ENCODE results near the gene VMP1. TPM values are rescaled to one million over a fixed set of nuclear protein-coding genes. Genes with fewer than 3 reads are reported as not detected.

Gene VMP1
- total and polyA plus RNA-seq, 2 of the 13 experiments (the other 11 are each of a cell fraction or from before 2014, with no cell fraction given), result 186 to 271 TPM

GRCh38 chr17:59837308-59838051 lies 130.0 kb downstream of the VMP1 start (continued):
- TF ChIP-seq PRDM10 (CRISPR knock-in tag; IDR thresholded peaks at IDR 0.05; ENCODE audit: low read depth), result peak; percentile 89; the same call in 1 of the 2 replicates
- TF ChIP-seq ZNF367 (CRISPR knock-in tag; IDR thresholded peaks at IDR 0.05; ENCODE audit: borderline replicate concordance), result no peak
- TF ChIP-seq ZSCAN5A (CRISPR knock-in tag; IDR thresholded peaks at IDR 0.05; ENCODE audit: borderline replicate concordance), result no peak
- peak; percentile 69 for TF ChIP-seq NFIC (IDR thresholded peaks at IDR 0.05; ENCODE audit: low read length)
- TF ChIP-seq ZSCAN30 (CRISPR knock-in tag; IDR thresholded peaks at IDR 0.05), result no peak
- TF ChIP-seq ZKSCAN8 (CRISPR knock-in tag; IDR thresholded peaks at IDR 0.05; ENCODE audit: borderline replicate concordance), result peak; percentile 81
- peak; percentile 60; the same call in 1 of the 2 replicates for TF ChIP-seq JUNB (CRISPR knock-in tag; IDR thresholded peaks at IDR 0.05; ENCODE audit: borderline replicate concordance)
- no peak for TF ChIP-seq PBX2 (CRISPR knock-in tag; IDR thresholded peaks at IDR 0.05)
- peak; percentile 97 for TF ChIP-seq SAP130 (CRISPR knock-in tag; IDR thresholded peaks at IDR 0.05; ENCODE audit: low read depth)
- peak; percentile 81 for TF ChIP-seq KAT8 (CRISPR knock-in tag; IDR thresholded peaks at IDR 0.05)
- 0 out of 2 replicates have a peak, but pooled peaks have one; percentile 69 for TF ChIP-seq NFKBIZ (CRISPR knock-in tag; IDR thresholded peaks at IDR 0.05)
- peak; percentile 97 for TF ChIP-seq ZGPAT (CRISPR knock-in tag; IDR thresholded peaks at IDR 0.05)
- no peak for TF ChIP-seq ZSCAN22 (CRISPR knock-in tag; IDR thresholded peaks at IDR 0.05)
- no peak for TF ChIP-seq SNAPC2 (CRISPR knock-in tag; IDR thresholded peaks at IDR 0.05)
- no peak for TF ChIP-seq ZNF136 (CRISPR knock-in tag; IDR thresholded peaks at IDR 0.05; ENCODE audit: low read depth)
- TF ChIP-seq MED1 (CRISPR knock-in tag; IDR thresholded peaks at IDR 0.05), result peak; percentile 99
- TF ChIP-seq AGO1 (IDR thresholded peaks at IDR 0.05; ENCODE audit: low read depth, low read length, poor library complexity, severe bottlenecking), result no peak
- peak; percentile 92 for TF ChIP-seq KLF11 (CRISPR knock-in tag; IDR thresholded peaks at IDR 0.05)
- TF ChIP-seq NFYC (CRISPR knock-in tag; IDR thresholded peaks at IDR 0.05), result peak; percentile 54; the same call in 1 of the 2 replicates
- no peak for TF ChIP-seq ZNF788 (CRISPR knock-in tag; IDR thresholded peaks at IDR 0.05; ENCODE audit: borderline replicate concordance)
- TF ChIP-seq ZFP41 (CRISPR knock-in tag; IDR thresholded peaks at IDR 0.05; ENCODE audit: borderline replicate concordance), result no peak
- no peak for TF ChIP-seq ZNF350 (CRISPR knock-in tag; IDR thresholded peaks at IDR 0.05; ENCODE audit: borderline replicate concordance, low read depth)
- TF ChIP-seq ZMAT3 (CRISPR knock-in tag; conservative IDR thresholded peaks at IDR 0.05), result no peak
